Activated CD4-positive, alpha-beta T cell treated with anti-CD3 and anti-CD28 coated beads, Interleukin-10, Interleukin-2, amounts not matched to agents 100 ng/mL and 50 ng/mL, durations not matched to agents 16 hours and 8 hours (primary cell): ENCODE measurements around the gene SFT2D1.

Experiments used
- DNase-seq: peaks from one replicate; pipeline ENCODE4 v3.0.0-alpha.2; 2020

SFT2D1 gene

GRCh38 chr6:166274739-166275370 is 67.5 kb downstream of the SFT2D1 start:
- no peak for DNase-seq

GRCh38 chr6:166274163-166274562 is 68.2 kb downstream of the SFT2D1 start:
- no peak for DNase-seq

DNA sequence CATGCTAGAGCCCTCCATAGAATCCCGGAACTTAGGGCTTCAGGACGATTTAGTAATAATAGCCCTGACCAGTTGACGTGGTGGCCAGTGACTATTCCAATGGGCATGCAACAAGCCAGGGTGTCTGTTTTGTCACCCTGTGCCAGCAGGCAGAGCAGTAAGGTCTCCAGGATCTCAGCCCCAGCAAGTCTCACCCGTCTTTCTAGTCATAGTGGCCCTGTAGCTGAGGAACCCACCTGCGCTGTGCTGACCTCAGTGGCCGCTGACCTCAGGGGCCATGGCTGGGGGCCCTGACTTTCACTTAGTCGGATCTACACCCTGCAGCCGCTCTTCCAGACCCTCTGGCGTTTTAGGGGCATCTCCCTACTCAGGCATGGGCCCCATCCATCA is 71.0 kb downstream of the SFT2D1 start:
- DNase-seq = no peak

- DNase-seq = no peak
Observed at GRCh38 chr6:166270706-166271375, 71.5 kb downstream of the SFT2D1 start.
